WTC11 (cell line): Measurements from ENCODE around the gene USF1. TPM values are rescaled to one million over a fixed set of nuclear protein-coding genes. Genes with fewer than 3 reads are reported as not detected.

Experiments
- ATAC-seq: fragments of 200-7000 bp; cut with Tn5 transposase; 2 replicates; pipeline ENCODE4 v1.10.0; 2021; ENCODE audit warnings: mild to moderate bottlenecking, moderate library complexity
- CTCF ChIA-PET: fragments of 300-600 bp; sonication (Branson Sonifier 250); formaldehyde crosslinking; loops from one replicate; lab custom pipeline; 2021; ENCODE audit warnings: antibody characterized with exemption; lab: Charles Lee
- POLR2A ChIA-PET: fragments of 350-600 bp; sonication (Branson Sonifier 250); formaldehyde crosslinking; loops from one replicate; lab custom pipeline; 2021; ENCODE audit warnings: antibody characterized with exemption; lab: Charles Lee
- DNase-seq: peaks from one replicate; pipeline ENCODE4 v3.0.0; 2021; ENCODE audit warnings: low spot score
- H3K27ac Mint-ChIP-seq: 2 replicates; pipeline ENCODE4 v1.8.0; 2021; ENCODE audit warnings: mixed read lengths
- H3K27me3 Mint-ChIP-seq: 2 replicates; pipeline ENCODE4 v1.8.0; 2021; ENCODE audit warnings: low read depth, mild to moderate bottlenecking, moderate library complexity, mixed read lengths
- H3K36me3 Mint-ChIP-seq: 2 replicates; pipeline ENCODE4 v1.8.0; 2021; ENCODE audit warnings: mixed read lengths
- H3K4me1 Mint-ChIP-seq: 2 replicates; pipeline ENCODE4 v1.8.0; 2022; ENCODE audit warnings: mixed read lengths
- H3K4me3 Mint-ChIP-seq: 2 replicates; pipeline ENCODE4 v1.8.0; 2021; ENCODE audit warnings: mild to moderate bottlenecking, moderate library complexity, mixed read lengths
- H3K9me3 Mint-ChIP-seq: 2 replicates; pipeline ENCODE4 v1.8.0; 2021; ENCODE audit warnings: mixed read lengths
- CREM ChIP-seq: sonication (generic); formaldehyde crosslinking; IDR thresholded peaks from 2 replicates; pipeline ENCODE4 v1.8.1; 2022; ENCODE audit warnings: mild to moderate bottlenecking, missing genetic modification reagents, moderate library complexity
- EMX1 ChIP-seq: fragments of 250-450 bp; sonication (Bioruptor Pico); IDR thresholded peaks from 2 replicates; pipeline ENCODE4 v1.8.0; 2021; ENCODE audit warnings: mild to moderate bottlenecking
- FOXK1 ChIP-seq: sonication (generic); formaldehyde crosslinking; IDR thresholded peaks from 2 replicates; pipeline ENCODE4 v1.8.0; 2022; ENCODE audit warnings: mild to moderate bottlenecking, moderate library complexity, missing genetic modification reagents
- FOXP4 ChIP-seq: sonication (generic); formaldehyde crosslinking; IDR thresholded peaks from 2 replicates; pipeline ENCODE4 v1.8.0; 2022; ENCODE audit warnings: mild to moderate bottlenecking, missing genetic modification reagents
- GTF2I ChIP-seq: fragments of 250-450 bp; sonication (Bioruptor Pico); conservative IDR thresholded peaks from 2 replicates; pipeline ENCODE4 v1.4.0; 2021; ENCODE audit warnings: mild to moderate bottlenecking
- JAZF1 ChIP-seq: fragments of 250-450 bp; sonication (Bioruptor Pico); IDR thresholded peaks from 2 replicates; pipeline ENCODE4 v1.9.0; 2021; ENCODE audit warnings: moderate library complexity, mild to moderate bottlenecking, inconsistent platforms
- MYBL2 ChIP-seq: sonication (generic); formaldehyde crosslinking; IDR thresholded peaks from 2 replicates; pipeline ENCODE4 v1.8.1; 2023; ENCODE audit warnings: mild to moderate bottlenecking, moderate library complexity, missing genetic modification reagents
- NFATC4 ChIP-seq: fragments of 250-450 bp; sonication (Bioruptor Pico); IDR thresholded peaks from 2 replicates; pipeline ENCODE4 v1.9.0; 2021; ENCODE audit warnings: mild to moderate bottlenecking
- NFYB ChIP-seq: sonication (generic); formaldehyde crosslinking; conservative IDR thresholded peaks from 2 replicates; pipeline ENCODE4 v1.8.0; 2022; ENCODE audit warnings: low read depth, missing genetic modification reagents
- NR1H2 ChIP-seq: sonication (generic); formaldehyde crosslinking; IDR thresholded peaks from 2 replicates; pipeline ENCODE4 v1.9.0; 2021; ENCODE audit warnings: mild to moderate bottlenecking, moderate library complexity, missing genetic modification reagents
- PRRX2 ChIP-seq: fragments of 250-450 bp; sonication (Bioruptor Pico); IDR thresholded peaks from 2 replicates; pipeline ENCODE4 v1.8.0; 2021; ENCODE audit warnings: mild to moderate bottlenecking
- RELA ChIP-seq: sonication (generic); formaldehyde crosslinking; IDR thresholded peaks from 2 replicates; pipeline ENCODE4 v1.8.1; 2022; ENCODE audit warnings: missing genetic modification reagents, mild to moderate bottlenecking, borderline replicate concordance
- SMAD3 ChIP-seq: sonication (generic); formaldehyde crosslinking; IDR thresholded peaks from 2 replicates; pipeline ENCODE4 v1.8.0; 2022; ENCODE audit warnings: missing genetic modification reagents, mild to moderate bottlenecking, borderline replicate concordance
- SMAD4 ChIP-seq: sonication (generic); formaldehyde crosslinking; IDR thresholded peaks from 2 replicates; pipeline ENCODE4 v1.8.0; 2022; ENCODE audit warnings: mild to moderate bottlenecking, missing genetic modification reagents
- STAT6 ChIP-seq: sonication (generic); formaldehyde crosslinking; conservative IDR thresholded peaks from 2 replicates; pipeline ENCODE4 v1.8.1; 2023; ENCODE audit warnings: mild to moderate bottlenecking, low read depth, missing genetic modification reagents, moderate library complexity
- TCF7 ChIP-seq: sonication (generic); formaldehyde crosslinking; IDR thresholded peaks from 2 replicates; pipeline ENCODE4 v1.8.0; 2022; ENCODE audit warnings: mild to moderate bottlenecking, low read depth, missing genetic modification reagents, moderate library complexity
- ZBTB21 ChIP-seq: sonication (generic); formaldehyde crosslinking; IDR thresholded peaks from 2 replicates; pipeline ENCODE4 v1.8.1; 2023; ENCODE audit warnings: mild to moderate bottlenecking, missing genetic modification reagents, borderline replicate concordance
- ZBTB43 ChIP-seq: sonication (generic); formaldehyde crosslinking; IDR thresholded peaks from 2 replicates; pipeline ENCODE4 v1.8.1; 2023; ENCODE audit warnings: mild to moderate bottlenecking, missing genetic modification reagents
- ZNF281 ChIP-seq: sonication (generic); formaldehyde crosslinking; IDR thresholded peaks from 2 replicates; pipeline ENCODE4 v1.8.0; 2023; ENCODE audit warnings: mild to moderate bottlenecking, missing genetic modification reagents
- ZNF423 ChIP-seq: fragments of 250-450 bp; sonication (Bioruptor Pico); IDR thresholded peaks from 2 replicates; pipeline ENCODE4 v2.1.2; 2022; ENCODE audit warnings: mild to moderate bottlenecking, moderate library complexity
- ZSCAN18 ChIP-seq: fragments of 250-450 bp; sonication (Bioruptor Pico); IDR thresholded peaks from 2 replicates; pipeline ENCODE4 v2.1.2; 2022; ENCODE audit warnings: mild to moderate bottlenecking, moderate library complexity
- total RNA-seq: library from RNA; stranded (reverse); gene quantifications from 3 replicates; pipeline ENCODE4 v1.2.3, GENCODE V29; 2021

Gene USF1
- total RNA-seq, 1 experiment from 2014 or later: 65.6 TPM

- TF ChIP-seq RELA (no peak), PRRX2 (CRISPR knock-in tag) (no peak), JAZF1 (CRISPR knock-in tag) (no peak), GTF2I (CRISPR knock-in tag) (no peak; the same call in 1 of the 2 replicates), STAT6 (no peak), ZBTB21 (CRISPR knock-in tag) (no peak; the same call in 1 of the 2 replicates), TCF7 (no peak), NFATC4 (CRISPR knock-in tag) (no peak), CREM (CRISPR knock-in tag) (peak; percentile 80; the same call in 1 of the 2 replicates), MYBL2 (CRISPR knock-in tag) (no peak), ZNF423 (no peak), ZBTB43 (CRISPR knock-in tag) (peak; percentile 10; the same call in 1 of the 2 replicates), ZSCAN18 (no peak), EMX1 (no peak), SMAD4 (CRISPR knock-in tag) (no peak)
- TF ChIP-seq, all 79 proteins: peak for 16
Measured at GRCh38 chr1:161021165-161021969, 24.4 kb downstream of the USF1 start (continued).

GRCh38 chr1:161020509-161021164 lies 25.1 kb downstream of the USF1 start, which contains the start of gene F11R:
F11R (minus strand) TSS chr1:161021152; CDS start chr1:161021073, 79 bp downstream.
- Mint-ChIP-seq H3K4me1 (peaks cover 50% of the 10 kb centered on the region), H3K27ac (peak within 1 kb of the TSS; percentile 100), H3K9me3 (no peaks in the 10 kb centered on the region), H3K27me3 (no peaks in the 10 kb centered on the region), H3K36me3 (peaks cover 4% of the 10 kb centered on the region; the same call in 1 of the 2 replicates), H3K4me3 (peak within 1 kb of the TSS; percentile 87)
- ChIA-PET CTCF (interaction anchor here (0.6 to 3.6 kb wide), 26 partner anchors 10 to 851 kb away, joined by 3 to 47 read pairs (median 5); partner anchors contain the start of genes ADAMTS4, KLHDC9, PPOX and TOMM40L), POLR2A (interaction anchor here (0.5 to 2.8 kb wide), 19 partner anchors 9 to 354 kb away, joined by 3 to 24 read pairs (median 5); partner anchors contain the start of genes DEDD, KLHDC9, NDUFS2 and TSTD1)
- DNase-seq (peak; percentile 61), ATAC-seq (peak; percentile 23)
- TF ChIP-seq SMAD3 (CRISPR knock-in tag) (0 out of 2 replicates have a peak, but pooled peaks have one; percentile 15), FOXK1 (CRISPR knock-in tag) (no peak; the same call in 1 of the 2 replicates), ZNF281 (CRISPR knock-in tag) (0 out of 2 replicates have a peak, but pooled peaks have one; percentile 9), PRRX2 (CRISPR knock-in tag) (no peak), NFYB (no peak), NR1H2 (CRISPR knock-in tag) (no peak), ZBTB43 (CRISPR knock-in tag) (peak; percentile 23; the same call in 1 of the 2 replicates), FOXP4 (CRISPR knock-in tag) (0 out of 2 replicates have a peak, but pooled peaks have one; percentile 72), RELA (no peak)
